Activated T-cell treated with anti-CD3 and anti-CD28 coated beads for 24 hours (primary cell): ENCODE measurements around the gene PCDHGB4.
"Not testable (repeated sequence)": the region's sequence is repeated elsewhere in the genome, so short reads cannot be mapped to it uniquely, and the experiment has no call there.

ENCODE experiments used
- DNase-seq: peaks from one replicate; pipeline ENCODE4 v3.0.0-alpha.2; 2020; ENCODE audit warnings: low read depth

Gene PCDHGB4

GRCh38 chr5:141366016-141366896 is 21.2 kb upstream of the PCDHGB4 start:
- DNase-seq = no peak

GRCh38 chr5:141369994-141370848 is 17.3 kb upstream of the PCDHGB4 start, which contains the start of gene PCDHGB3:
Gene PCDHGB3, plus strand, starts transcription at chr5:141370242. Its CDS starts 153 bp downstream, at chr5:141370395.
- no peak for DNase-seq

DNA sequence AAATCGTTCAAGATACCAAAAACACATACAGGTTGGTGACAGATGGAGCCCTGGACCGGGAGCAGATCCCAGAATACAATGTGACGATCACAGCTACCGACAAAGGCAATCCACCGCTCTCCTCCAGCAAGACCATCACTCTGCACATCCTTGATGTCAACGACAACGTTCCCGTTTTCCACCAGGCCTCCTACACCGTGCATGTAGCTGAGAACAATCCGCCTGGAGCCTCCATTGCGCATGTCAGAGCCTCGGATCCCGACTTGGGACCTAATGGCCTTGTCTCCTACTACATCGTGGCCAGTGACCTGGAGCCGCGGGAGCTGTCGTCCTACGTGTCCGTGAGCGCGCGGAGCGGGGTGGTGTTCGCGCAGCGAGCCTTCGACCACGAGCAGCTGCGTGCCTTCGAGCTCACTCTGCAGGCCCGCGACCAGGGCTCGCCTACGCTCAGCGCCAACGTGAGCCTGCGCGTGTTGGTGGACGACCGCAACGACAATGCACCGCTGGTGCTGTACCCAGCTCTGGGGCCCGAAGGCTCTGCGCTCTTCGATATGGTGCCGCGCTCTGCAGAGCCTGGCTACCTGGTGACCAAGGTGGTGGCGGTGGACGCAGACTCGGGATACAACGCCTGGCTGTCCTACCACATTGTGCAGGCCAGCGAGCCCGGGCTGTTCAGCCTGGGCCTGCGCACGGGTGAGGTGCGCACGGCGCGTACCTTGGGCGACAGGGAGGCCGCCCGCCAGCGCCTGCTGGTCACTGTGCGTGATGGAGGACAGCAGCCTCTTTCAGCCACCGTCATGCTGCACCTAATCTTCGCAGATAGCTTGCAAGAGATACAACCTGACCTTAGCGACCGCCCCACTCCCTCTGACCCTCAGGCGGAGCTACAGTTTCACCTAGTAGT is 15.7 kb upstream of the PCDHGB4 start:
- no peak for DNase-seq

- DNase-seq = no peak
Observed at GRCh38 chr5:141373673-141374317, 13.7 kb upstream of the PCDHGB4 start, which contains the start of gene PCDHGA6. Gene PCDHGA6, plus strand, starts transcription at chr5:141373891. Its CDS starts 193 bp downstream, at chr5:141374084.

DNA sequence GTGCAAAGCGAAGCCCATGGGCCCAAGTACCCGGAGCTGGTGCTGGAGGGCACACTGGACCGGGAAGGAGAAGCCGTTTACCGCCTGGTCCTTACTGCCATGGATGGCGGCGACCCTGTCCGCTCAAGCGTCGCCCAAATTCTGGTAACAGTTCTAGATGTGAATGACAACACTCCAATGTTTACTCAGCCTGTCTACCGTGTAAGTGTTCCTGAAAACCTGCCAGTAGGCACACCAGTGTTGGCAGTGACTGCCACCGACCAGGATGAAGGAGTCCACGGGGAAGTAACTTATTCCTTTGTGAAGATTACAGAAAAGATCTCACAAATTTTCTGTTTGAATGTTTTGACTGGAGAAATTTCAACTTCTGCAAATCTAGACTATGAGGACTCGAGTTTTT is 12.9 kb upstream of the PCDHGB4 start:
- DNase-seq = no peak

DNA sequence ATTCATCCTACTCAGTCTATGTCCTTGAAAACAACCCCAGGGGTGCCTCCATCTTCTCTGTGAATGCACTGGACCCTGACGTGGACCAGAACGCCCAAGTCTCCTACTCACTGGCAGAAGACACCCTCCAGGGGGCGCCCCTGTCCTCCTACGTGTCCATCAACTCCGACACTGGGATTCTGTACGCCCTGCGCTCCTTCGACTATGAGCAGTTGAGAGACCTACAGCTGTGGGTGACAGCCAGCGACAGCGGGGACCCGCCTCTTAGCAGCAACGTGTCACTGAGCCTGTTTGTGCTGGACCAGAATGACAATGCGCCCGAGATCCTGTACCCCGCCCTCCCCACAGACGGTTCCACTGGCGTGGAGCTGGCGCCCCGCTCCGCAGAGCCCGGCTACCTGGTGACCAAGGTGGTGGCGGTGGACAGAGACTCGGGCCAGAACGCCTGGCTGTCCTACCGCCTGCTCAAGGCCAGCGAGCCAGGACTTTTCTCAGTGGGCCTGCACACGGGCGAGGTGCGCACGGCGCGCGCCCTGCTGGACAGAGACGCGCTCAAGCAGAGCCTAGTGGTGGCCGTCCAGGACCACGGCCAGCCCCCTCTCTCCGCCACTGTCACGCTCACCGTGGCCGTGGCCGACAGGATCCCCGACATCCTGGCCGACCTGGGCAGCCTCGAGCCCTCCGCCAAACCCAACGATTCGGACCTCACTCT is 11.9 kb upstream of the PCDHGB4 start:
- DNase-seq = not testable (repeated sequence)

- DNase-seq = no peak
Observed at GRCh38 chr5:141382469-141383294, 4.8 kb upstream of the PCDHGB4 start, which contains the start of gene PCDHGA7. Gene PCDHGA7, plus strand, starts transcription at chr5:141382742. Its CDS starts 158 bp downstream, at chr5:141382900.

DNA sequence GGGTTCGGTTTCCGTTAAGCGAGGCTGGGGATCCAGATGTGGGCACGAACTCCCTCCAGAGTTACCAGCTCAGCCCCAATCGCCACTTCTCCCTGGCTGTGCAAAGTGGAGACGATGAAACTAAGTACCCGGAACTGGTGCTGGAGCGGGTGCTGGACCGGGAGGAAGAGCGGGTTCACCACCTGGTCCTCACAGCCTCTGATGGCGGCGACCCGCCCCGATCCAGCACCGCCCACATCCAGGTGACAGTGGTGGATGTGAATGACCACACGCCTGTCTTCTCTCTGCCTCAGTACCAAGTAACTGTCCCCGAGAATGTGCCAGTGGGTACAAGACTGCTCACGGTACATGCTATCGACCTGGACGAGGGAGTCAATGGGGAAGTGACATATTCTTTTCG is 4.2 kb upstream of the PCDHGB4 start:
- no peak for DNase-seq

GRCh38 chr5:141384471-141385267 is 2.8 kb upstream of the PCDHGB4 start:
- DNase-seq = no peak

DNA sequence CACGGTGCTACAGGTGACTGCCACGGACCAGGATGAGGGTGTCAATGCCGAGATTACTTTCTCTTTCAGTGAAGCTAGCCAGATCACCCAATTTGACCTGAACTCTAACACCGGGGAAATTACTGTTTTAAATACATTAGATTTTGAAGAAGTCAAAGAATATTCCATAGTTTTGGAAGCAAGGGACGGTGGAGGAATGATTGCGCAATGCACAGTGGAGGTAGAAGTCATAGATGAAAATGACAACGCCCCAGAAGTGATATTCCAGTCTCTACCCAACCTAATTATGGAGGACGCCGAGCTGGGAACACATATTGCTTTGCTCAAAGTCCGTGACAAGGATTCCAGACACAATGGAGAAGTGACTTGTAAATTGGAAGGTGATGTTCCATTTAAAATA is 1.2 kb downstream of the PCDHGB4 start:
- no peak for DNase-seq

- no peak for DNase-seq
Observed at GRCh38 chr5:141389153-141390042, 1.9 kb downstream of the PCDHGB4 start.

- DNase-seq = no peak
Observed at GRCh38 chr5:141392429-141393198, 5.1 kb downstream of the PCDHGB4 start, which contains the start of gene PCDHGA8. Gene PCDHGA8, plus strand, starts transcription at chr5:141392633. Its CDS starts 181 bp downstream, at chr5:141392814.

DNA sequence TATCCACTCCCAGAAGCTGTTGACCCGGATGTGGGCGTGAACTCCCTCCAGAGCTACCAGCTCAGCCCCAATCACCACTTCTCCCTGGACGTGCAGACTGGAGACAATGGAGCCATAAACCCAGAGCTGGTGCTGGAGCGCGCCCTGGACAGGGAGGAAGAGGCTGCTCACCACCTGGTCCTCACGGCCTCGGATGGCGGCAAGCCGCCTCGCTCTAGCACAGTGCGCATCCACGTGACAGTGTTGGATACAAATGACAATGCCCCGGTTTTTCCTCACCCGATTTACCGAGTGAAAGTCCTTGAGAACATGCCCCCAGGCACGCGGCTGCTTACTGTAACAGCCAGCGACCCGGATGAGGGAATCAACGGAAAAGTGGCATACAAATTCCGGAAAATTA is 5.8 kb downstream of the PCDHGB4 start:
- DNase-seq = no peak

DNA sequence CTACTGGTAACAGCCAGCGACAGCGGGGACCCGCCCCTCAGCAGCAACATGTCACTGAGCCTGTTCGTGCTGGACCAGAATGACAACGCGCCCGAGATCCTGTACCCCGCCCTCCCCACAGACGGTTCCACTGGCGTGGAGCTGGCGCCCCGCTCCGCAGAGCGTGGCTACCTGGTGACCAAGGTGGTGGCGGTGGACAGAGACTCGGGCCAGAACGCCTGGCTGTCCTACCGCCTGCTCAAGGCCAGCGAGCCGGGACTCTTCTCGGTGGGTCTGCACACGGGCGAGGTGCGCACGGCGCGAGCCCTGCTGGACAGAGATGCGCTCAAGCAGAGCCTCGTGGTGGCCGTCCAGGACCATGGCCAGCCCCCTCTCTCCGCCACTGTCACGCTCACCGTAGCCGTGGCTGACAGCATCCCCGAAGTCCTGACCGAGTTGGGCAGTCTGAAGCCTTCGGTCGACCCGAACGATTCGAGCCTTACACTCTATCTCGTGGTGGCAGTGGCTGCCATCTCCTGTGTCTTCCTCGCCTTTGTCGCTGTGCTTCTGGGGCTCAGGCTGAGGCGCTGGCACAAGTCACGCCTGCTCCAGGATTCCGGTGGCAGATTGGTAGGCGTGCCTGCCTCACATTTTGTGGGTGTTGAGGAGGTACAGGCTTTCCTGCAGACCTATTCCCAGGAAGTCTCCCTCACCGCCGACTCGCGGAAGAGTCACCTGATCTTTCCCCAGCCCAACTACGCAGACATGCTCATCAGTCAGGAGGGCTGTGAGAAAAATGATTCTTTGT is 7.1 kb downstream of the PCDHGB4 start:
- not testable (repeated sequence) for DNase-seq

DNA sequence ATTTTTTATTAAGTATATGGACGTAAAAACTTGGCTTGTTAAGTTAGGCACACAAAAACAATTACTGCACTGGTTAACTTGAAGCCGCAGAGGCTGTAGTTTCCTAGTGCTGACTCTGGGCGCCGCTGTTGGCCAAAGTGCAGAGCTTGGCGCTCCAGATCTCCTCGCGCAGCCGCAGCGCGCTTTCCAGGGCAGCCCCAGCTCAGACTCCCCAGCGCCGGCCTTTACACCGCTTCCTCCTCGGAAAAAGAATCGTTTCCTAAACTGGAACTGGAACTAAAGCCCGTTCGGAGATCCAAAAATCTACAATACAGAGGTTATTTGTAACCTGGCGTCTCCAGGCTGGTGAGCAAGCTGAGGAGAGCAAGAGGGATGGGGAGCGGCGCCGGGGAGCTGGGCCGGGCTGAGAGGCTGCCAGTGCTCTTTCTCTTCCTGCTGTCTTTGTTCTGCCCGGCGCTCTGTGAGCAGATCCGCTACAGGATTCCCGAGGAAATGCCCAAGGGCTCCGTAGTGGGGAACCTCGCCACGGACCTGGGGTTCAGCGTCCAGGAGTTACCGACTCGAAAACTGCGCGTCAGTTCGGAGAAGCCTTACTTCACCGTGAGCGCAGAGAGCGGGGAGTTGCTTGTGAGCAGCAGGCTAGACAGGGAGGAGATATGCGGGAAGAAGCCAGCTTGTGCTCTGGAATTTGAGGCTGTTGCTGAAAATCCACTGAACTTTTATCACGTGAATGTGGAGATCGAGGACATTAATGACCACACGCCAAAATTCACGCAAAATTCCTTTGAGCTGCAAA is 10.5 kb downstream of the PCDHGB4 start, which contains the start of gene PCDHGB5:
Gene PCDHGB5 (plus strand): TSS at position 192 of the 796 bp plus-strand sequence. CDS start 181 bp downstream, at position 373.
- peak; percentile 27 for DNase-seq
